RCC 7860 (cell line): Measurements from ENCODE around the gene TMEM17.
"Not testable (repeated sequence)": the region's sequence is repeated elsewhere in the genome, so short reads cannot be mapped to it uniquely, and the experiment has no call there.

Experiments
- DNase-seq: peaks from one replicate; pipeline ENCODE4 v3.0.0-alpha.2; 2015; ENCODE audit warnings: low spot score
- FAIRE-seq: peaks from 2 replicates; lab custom pipeline; 2012; peaks lifted over from hg19 to GRCh38; lab: Jason Lieb, UNC

The TMEM17 gene

GRCh38 chr2:62505750-62506420 is at the start of gene TMEM17:
Gene TMEM17 (minus strand): TSS chr2:62506195. CDS start chr2:62506129, 66 bp downstream.
- DNase-seq (peak; percentile 58), FAIRE-seq (no peak)

- DNase-seq (no peak), FAIRE-seq (no peak)
Observed at GRCh38 chr2:62554440-62554839, 48.4 kb upstream of the TMEM17 start.

GRCh38 chr2:62550461-62550860 is 44.5 kb upstream of the TMEM17 start:
- DNase-seq (no peak), FAIRE-seq (no peak)

GRCh38 chr2:62547854-62548253 is 41.9 kb upstream of the TMEM17 start:
- DNase-seq (no peak), FAIRE-seq (no peak)

GRCh38 chr2:62545261-62545660 is 39.3 kb upstream of the TMEM17 start:
- FAIRE-seq, result no peak

GRCh38 chr2:62540408-62541168 is 34.6 kb upstream of the TMEM17 start:
- DNase-seq, result peak; percentile 32
- FAIRE-seq, result peak; percentile 76

More at GRCh38 chr2:62545261-62545660, 39.3 kb upstream of the TMEM17 start:
- no peak for DNase-seq

- no peak for DNase-seq
Observed at GRCh38 chr2:62539606-62540407, 33.8 kb upstream of the TMEM17 start.

GRCh38 chr2:62538756-62539155 is 32.8 kb upstream of the TMEM17 start:
- DNase-seq, result no peak
- no peak for FAIRE-seq

More at GRCh38 chr2:62539606-62540407, 33.8 kb upstream of the TMEM17 start:
- FAIRE-seq, result no peak

- DNase-seq (no peak), FAIRE-seq (no peak)
Observed at GRCh38 chr2:62537814-62538213, 31.8 kb upstream of the TMEM17 start.

GRCh38 chr2:62536873-62537547 is 31.0 kb upstream of the TMEM17 start:
- no peak for FAIRE-seq
- no peak for DNase-seq

- FAIRE-seq, DNase-seq: not testable (repeated sequence)
Observed at GRCh38 chr2:62535521-62535920, 29.5 kb upstream of the TMEM17 start.

GRCh38 chr2:62531594-62531993 is 25.6 kb upstream of the TMEM17 start:
- DNase-seq, result no peak
- FAIRE-seq, result no peak

GRCh38 chr2:62529758-62530157 is 23.8 kb upstream of the TMEM17 start:
- DNase-seq (peak; percentile 2), FAIRE-seq (no peak)

GRCh38 chr2:62527478-62528210 is 21.6 kb upstream of the TMEM17 start:
- FAIRE-seq (no peak), DNase-seq (no peak)

- FAIRE-seq, result no peak
- DNase-seq, result no peak
Observed at GRCh38 chr2:62526531-62527381, 20.8 kb upstream of the TMEM17 start.

- FAIRE-seq (no peak), DNase-seq (no peak)
Observed at GRCh38 chr2:62525549-62526269, 19.7 kb upstream of the TMEM17 start.

- DNase-seq, result no peak
- no peak for FAIRE-seq
Observed at GRCh38 chr2:62524293-62524941, 18.4 kb upstream of the TMEM17 start.

GRCh38 chr2:62521061-62521460 is 15.1 kb upstream of the TMEM17 start:
- not testable (repeated sequence) for FAIRE-seq, DNase-seq
